Ammon's horn (tissue), 1 donor: ENCODE data around the gene RCL1.

Source experiments
- DNase-seq: peaks from one replicate; pipeline ENCODE4 v3.0.0-alpha.2; 2016; ENCODE audit warnings: low spot score

Gene RCL1

DNA sequence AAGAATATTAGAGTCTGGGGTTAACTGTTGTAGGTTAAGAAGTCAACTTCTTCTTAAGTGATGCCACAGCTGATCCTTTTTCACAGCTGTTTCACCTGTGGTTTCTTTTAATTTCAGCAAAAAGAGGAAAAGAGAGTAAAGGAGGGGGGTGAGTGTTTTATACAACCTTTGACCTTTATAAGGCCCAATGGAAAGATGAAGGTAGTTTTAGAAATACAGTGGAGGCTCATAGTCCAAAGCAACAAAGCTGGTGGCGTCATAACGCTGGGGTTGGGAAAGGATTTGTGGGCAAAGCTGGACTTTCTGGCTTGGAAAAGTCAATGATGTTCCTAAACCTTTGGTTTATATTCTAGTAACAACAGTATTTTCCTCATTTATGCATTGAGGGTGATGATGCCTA lies 49.5 kb downstream of the RCL1 start:
- DNase-seq, result no peak

DNA sequence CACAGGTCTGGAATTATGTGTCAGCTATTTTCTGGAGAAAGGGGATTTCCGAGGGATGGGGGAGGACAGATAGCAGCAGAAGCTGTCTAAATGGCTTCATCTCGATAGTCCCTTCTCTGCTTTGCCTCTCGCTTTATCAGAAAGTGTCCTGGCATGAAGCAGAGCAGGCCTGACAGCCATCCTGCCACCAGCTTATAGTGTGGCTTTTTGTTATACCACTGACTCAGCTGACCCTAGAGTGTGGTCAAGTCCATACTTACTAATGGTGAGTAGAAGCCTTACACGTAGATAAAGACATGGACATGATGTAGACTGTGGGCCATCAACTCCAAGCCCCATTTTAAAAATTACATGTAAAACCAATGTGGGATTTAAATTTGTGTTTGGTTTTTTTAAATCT lies 50.0 kb downstream of the RCL1 start:
- no peak for DNase-seq

DNA sequence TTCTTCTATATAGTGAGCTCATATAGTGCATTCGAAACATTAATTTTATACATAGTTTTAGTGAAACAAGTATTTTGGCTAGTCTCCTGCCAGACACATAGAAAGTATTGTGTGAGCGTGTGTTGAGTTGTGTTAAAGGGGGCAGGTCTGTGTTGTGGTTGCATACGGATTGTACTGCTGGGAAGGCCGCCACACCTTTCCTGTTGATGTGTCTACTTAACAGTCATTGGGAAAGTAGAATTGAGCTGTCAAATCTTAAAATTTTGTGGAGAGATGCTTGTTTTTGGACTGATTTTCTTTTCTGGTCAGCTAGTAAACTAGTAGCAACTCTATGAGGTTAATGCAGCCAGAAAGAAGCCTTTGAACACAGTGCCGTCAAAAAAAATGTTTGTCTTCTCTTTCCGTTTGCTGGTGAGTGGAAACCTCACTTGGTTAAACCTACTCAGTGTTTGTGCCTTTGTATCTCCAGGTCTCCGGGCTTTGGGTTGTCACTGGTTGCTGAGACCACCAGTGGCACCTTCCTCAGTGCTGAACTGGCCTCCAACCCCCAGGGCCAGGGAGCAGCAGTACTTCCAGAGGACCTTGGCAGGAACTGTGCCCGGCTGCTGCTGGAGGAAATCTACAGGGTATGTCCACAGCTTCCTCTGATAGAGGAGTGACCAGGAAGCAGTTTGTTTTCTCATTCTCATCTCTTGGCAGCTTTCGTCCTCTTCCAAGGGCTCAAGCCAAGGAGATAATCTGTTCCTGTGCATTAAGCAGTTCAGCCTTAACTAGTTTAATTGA lies 51.5 kb downstream of the RCL1 start:
- no peak for DNase-seq

DNA sequence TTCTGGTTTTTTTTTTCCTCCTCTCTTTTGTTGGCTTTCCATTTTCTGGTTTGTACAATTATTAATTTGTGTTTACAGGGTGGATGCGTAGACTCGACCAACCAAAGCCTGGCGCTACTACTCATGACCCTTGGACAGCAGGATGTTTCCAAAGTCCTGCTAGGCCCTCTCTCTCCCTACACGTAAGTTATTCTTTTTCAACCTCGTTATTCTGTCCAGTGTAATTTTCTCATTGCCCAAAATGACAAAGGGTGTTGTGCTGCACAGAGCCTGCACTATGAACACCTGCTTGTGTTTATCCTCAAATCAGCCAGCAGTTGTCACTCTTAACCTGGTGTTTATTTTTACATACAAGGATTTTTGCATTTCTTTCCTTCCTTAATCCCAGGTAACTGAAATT lies 56.6 kb downstream of the RCL1 start:
- DNase-seq, result no peak

DNA sequence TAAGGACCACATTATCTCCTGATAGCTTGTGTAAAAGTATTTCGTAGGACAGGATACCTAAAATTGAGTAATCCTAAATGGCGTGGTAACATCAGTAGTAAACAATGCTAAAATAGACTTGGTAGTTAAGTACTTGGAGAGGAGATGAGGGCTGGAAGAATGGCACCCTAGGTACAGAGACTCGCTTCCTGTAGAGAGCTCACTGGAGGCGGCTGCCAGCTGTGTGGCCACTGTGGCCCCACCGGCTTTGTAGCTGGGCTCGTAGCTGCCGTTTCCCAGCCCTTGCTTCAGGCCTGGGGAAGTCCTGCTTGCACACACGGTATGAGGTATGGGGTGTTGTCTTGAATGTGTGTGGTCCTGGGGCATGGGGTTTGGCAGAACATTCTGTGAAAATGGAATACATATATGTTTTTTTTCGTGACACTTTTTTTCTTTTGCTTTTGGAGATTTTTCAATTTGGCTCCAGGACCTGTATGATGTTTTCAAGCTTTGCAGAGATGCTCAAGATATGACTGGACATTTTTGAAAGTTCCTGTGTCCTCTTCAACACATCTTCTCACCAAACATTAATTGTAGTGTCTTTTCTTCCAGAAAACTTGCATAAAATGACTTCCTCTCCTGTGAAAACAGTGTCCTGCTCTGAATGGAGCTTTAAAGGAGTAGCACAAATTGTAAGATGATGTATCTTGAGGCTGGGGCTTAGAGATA lies 58.0 kb downstream of the RCL1 start:
- DNase-seq, result no peak

DNA sequence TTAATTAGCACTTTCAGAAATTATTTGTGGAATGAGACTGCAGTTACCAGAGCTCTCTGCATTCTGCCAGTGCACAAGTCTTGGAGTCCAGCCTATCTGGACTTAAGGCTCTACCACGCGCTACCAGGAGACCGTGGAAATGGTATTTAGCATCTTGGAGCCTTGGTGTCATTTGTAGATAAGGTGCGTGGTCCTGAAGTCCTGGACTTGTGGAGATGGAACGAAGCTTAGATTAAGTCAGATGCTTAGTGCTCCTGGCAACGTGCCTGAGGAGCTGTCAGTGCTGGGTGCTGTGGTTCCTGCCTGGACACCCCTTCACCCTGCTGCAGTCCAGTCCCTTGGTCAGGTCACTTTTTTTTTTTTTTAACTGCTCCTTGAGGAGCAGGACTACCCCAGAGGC lies 59.7 kb downstream of the RCL1 start:
- no peak for DNase-seq

DNA sequence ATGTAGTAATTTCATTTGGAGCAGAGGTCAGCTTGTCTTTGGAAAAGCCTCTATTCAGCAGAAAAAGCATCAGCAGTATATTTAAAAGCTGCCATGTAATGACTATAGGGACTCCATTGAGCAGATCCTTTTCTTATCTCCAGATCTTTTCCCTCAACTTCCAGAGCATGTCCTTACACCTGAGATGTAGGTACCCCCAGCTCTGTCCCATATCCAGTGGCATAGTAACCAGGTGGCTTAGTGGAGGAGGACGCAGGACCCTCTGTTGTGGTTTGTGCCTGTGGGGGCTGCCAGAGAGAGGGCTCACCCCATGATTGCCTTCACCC lies 61.5 kb downstream of the RCL1 start:
- no peak for DNase-seq

DNA sequence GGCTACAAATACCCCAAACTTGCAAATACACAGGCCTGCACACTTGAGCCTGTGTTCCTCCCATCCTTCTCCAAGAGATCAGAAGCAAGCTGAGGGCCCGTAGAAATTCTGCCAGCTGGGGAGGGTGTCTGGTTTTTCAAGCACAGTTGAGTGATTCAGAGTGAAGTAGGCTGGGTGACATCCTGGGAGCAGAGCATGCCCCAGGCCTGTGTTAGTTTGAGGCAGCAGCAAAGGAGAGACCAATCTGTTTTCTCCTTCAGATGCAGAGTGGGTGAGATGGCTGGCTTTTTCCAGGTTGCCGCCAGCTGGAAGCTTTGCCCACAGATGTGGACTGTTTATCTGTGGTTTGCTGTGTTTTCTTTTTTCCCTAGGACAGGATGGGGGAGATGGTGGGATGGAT lies 63.1 kb downstream of the RCL1 start:
- DNase-seq, result peak; percentile 56

DNA sequence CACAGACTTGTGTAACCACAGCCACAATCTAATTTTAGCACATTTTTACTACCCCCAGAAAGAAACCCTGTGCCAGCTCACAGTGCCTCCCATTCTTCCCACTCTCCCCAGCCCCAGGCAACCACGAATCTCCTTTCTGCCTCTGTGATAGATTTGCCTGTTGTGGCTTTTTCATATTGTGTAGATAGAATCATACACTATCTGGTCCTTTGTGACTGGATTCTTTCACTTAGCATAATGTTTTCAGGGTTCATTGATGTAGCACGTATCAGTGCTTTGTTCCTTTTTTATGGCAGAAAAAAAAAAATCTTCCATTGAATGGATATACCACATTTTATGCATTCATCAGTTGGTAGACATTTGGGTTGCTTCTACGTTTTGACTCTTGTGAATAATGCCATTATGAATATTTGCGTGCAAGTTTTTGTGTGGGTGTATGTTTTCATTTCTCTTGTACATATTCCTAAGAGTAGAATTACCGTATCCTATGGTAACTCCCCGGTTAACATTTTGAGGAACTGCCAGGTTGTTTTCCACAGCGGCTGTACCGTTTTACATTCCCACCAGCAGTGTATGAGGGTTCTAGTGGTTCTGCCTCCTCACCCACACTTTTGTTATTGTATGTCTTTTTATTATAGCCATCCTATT lies 64.5 kb downstream of the RCL1 start:
- DNase-seq, result no peak

DNA sequence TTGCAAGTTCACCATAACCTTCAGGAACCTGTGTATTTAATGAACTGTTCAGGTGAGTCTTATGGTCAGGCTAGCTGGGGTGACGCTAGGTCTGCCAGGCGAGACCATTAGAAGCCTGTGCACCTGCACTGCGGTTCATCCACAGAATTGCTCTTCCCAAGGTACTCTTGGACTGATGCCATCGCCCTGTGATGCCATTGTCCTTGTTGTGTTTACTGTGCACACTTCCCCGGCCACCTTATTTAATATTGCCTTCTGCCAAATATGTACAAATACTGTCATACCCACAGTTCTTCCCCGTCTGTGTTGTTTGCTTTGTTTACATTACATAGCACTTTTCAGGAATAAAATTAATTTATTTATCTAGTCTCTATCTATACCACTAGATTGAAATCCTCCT lies 66.3 kb downstream of the RCL1 start:
- DNase-seq, result no peak

DNA sequence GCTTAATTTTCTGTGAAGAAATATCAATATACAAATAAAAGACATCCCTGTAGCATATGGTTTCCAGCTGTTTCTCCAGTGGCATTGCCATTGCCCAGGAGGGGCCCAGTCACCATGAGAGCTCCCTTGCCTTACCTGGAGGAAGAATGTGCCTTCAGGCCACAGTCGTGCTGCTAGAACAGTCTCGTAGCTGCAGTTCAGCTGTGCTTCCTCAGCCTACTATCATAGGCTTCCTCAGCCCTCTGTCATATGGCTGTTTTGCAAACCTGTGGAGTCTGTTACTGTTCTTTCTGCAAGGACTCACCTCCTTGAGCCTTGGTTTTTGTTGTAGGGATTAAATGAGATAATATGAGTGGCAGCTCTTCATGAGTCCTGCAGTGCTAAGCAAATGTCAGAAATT lies 67.6 kb downstream of the RCL1 start:
- DNase-seq, result no peak

DNA sequence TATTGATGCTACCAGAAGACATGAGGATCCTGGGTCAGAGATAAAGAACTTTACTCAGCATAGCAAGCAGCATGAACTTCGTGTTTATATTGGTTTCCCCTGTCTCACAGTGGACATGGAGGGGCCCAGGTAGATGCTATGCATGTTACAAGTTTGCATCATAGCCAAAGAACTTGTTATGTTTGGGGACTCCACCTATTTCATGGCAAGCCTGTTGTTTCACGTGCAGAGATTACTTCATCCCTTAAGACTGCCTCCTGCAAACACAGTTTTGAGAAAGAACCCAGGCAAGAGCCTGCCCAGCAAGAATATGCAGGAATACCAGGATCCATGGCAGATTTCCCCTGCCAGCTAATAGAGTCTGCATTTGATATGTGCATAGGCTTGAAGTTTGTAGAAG lies 68.4 kb downstream of the RCL1 start:
- no peak for DNase-seq

DNA sequence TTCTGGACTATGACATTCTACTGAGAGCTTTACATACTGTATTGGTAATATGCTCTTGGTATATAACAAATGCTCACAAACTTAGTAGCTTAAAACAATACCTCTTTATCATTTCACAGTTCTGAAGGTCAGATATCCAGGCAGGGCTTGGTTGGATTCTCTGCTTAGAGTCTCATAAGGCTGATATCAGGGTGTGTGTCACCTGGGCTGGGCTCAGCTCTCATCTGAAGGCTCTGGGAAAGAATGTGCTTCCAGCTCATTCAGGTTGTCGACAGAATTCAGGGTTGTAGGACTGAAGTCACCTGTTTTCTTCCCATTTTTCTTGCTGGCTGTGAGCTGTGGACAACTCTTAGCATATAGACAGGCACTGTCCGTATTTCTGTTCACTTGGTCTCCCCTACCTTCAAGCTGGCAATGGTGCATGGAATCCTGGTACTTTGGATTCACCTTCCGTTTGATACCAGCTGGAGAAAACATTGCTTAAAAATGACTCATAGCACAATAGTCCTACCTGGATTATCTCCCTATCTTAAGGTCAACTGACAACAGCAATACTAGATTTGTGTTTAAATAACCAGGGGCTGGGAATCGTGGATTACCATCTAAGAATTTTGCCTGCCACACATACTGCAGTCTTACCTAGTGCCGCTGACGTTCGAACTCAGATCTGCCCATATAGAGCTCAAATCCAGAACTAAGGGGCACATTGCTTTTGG lies 69.2 kb downstream of the RCL1 start:
- no peak for DNase-seq

DNA sequence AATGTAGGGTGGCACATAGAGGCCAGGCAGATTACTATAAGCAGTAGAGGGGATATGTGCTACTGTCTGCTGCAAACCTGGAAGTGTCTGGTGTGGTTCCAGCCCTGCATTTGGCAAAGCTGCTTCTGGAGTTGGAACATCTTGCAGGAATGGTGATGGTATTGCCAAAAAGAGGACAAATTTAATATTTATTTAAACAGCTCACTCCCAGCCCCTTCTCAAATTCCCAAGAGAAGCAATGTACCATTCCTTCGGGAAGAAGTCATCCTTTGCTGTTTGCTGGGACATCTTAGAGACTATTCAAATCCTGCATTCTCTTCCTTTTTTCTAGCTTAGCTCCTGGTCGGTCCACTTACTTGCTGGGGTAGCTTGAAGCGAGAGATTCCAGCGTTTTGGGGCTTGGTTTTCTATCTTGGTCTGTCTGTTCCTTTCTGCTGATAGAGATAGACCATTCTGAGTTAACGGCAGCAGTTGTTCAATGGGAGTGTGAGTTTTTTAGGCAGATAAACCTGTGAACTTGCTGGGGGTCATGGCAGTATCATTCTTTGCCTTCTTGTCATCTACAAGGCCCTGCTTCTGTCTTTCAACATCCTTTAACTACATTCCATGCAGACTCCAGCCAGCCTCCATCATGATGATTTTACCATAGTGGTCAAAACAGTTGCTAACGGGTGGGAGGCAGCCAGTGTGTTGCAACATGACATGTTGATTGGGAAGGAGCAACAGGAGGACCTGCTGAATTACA lies 69.9 kb downstream of the RCL1 start:
- no peak for DNase-seq

DNA sequence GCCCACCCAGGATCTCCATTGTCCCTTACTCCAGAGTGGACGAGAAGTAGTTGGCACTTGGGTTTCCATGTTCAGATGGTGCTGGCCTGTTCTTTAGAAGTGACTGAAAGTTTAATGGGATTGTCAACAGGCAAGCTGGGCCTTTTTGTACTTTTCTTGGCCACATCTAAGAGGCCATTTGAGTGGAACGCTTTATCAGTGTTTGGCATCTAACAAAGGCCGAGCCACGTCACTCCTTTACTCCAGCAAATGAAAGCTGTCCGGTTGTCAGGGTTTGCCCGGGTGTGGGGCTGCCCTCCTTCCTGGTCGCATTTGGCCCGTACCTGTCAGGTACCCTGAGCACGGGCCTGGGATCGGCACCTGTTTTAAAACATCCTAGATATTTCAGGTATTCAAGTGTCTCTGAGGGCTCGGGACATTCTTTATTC lies 71.5 kb downstream of the RCL1 start:
- no peak for DNase-seq

DNA sequence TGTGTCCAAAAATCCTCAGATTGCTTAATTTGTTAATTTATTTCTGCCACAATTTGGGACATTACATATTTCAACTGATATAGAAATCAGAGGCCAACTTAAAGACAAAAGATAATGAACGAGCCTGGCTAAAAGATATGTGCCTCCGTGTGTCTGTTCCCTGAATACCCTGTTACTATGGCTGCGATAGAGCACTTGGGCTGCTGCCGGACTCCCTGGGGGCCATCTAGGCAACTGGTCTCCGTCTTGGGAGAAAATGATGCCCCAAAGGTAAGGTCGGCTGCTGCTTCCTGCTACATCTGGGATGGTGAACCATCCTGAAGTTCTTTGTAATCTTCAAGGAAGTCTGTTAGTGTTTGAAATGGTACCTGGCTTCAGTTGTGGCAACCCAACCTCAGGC lies 72.0 kb downstream of the RCL1 start:
- DNase-seq, result no peak

DNA sequence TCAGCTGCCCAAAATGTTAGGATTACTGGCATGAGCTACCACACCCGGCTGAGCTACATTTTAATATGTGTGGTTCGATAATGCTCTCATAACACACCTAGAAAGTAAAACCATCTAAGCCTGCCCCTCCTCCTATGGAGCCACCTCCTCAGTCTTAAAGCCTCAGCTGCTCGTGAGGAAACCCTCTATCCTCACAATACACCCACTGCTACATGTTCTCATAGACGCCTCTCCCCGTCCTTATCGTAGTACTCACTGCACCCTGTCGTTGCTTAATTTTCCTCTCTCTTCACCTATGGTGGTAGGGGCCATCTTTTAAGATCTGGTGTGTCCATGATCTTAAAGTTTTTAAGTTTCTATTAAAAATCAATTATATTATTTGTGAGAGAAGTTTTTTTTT lies 72.9 kb downstream of the RCL1 start:
- DNase-seq, result no peak

DNA sequence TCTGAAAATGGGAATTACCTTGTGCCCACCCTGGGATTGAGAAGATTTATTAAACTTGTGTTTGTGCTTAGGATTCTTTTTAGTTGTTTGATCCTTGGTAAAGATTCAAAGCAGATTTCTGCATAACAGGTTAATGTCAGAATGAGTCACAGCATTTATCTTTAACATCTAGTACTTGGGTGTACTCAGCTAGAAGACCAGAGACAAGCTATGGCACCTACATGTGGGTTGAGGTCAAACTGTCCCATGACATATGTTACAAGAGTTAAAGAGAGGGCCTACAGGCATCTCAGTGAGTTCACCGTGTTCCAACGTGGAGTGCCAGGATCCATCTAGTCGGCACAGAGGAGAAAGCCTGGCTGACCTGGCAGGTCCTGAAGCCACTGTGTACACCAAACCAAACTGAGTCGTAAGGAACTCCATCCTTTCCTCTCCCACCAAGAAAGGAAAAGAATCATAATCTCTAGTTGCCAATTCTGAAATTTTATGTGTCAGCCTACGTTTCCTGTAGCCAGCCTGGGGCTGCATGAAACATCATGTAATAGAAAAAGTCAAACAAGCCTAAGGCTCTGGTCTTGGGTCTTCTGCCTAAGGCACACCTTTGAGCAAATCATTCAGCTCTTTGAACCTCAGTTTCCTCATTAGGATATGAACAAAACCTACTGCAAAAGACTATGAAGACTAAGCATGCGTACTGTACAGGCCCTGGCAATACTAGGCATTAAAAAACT lies 73.7 kb downstream of the RCL1 start:
- no peak for DNase-seq

DNA sequence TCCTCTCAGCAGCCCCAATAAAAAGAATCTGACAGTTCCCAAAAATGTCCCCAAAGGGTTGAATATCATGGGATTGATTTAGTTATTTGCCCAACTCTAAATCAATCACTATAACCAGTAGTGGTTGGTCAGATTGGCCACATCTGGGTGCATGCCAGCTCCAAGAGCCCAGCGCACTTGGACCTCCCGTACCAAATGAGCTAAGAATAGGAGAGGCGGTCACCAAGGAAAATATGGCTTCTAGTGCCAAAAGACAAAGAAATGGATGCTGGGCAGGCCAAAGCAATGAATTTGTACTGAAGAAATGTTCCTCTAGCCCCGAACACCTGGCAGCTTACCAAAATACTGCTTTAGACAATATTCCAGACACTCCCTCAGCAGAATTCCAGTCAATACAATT lies 80.3 kb downstream of the RCL1 start:
- DNase-seq, result no peak

DNA sequence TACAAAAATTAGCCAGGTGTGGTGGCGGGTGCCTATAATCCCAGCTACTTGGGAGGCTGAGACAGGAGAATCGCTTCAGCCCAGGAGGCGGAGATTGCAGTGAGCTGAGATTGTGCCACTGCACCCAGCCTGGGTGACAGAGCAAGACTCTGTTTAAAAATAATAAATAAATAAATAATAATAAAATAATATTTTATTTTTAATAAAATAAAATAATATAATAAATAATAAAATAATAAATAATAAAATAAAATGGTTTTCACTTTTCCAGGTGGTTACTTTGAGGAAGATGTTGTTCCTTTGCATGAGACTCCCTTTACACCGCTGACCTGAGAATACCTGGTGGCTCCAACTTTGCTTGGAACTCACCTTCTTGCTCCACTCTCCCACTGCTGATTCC lies 82.8 kb downstream of the RCL1 start:
- DNase-seq, result no peak

DNA sequence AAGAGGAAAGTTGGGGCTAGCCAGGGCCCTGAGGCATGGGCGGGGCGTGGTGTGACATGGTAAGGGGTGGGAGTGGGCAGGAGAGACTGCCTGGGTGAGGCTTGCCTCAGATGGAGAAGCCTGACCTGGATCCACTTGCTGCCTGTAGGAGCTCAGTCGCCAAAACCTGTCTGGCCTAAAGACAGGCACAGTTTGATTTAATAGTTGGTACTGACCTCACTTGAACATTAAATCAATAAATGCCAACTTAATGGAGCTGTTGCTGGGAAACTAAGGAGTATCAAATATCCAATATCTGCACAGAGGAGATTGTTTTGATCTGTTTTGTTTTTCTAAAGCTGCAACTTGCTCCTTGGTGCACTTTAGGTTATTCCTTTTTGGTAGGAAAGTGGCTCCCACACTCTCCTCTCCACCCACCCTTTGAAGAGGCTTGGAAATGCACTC lies 86.4 kb downstream of the RCL1 start:
- no peak for DNase-seq
